H1 (cell line): ENCODE measurements around the gene FADS3. TPM values are rescaled to one million over a fixed set of nuclear protein-coding genes. Genes with fewer than 3 reads are reported as not detected.

Experiments used
- CTCF ChIA-PET: fragments of 300-600 bp; sonication (Branson Sonifier 250); formaldehyde crosslinking; loops from one replicate; lab custom pipeline; 2021; ENCODE audit not compliant: partially characterized antibody; lab: Charles Lee
- POLR2A ChIA-PET: fragments of 300-600 bp; sonication (Branson Sonifier 250); formaldehyde crosslinking; loops from one replicate; lab custom pipeline; 2021; ENCODE audit warnings: inconsistent platforms; ENCODE audit not compliant: partially characterized antibody; lab: Charles Lee
- DNase-seq, 2 experiments: peaks; one replicate each; pipeline versions ENCODE4 v3.0.0 to v3.0.0-alpha.2; 2010 to 2022; ENCODE audit warnings: low spot score in 2 of 2, low read depth in 1 of 2, mixed read lengths in 1 of 2
- FAIRE-seq: peaks from 2 replicates; lab custom pipeline; 2011; peaks lifted over from hg19 to GRCh38; lab: Jason Lieb, UNC
- H2AFZ ChIP-seq: 2 replicates; pipeline ENCODE4 v1.8.1; 2012; ENCODE audit warnings: low read length, inconsistent platforms
- H2AK5ac ChIP-seq: 2 replicates; pipeline ENCODE4 v1.6.1; 2013; ENCODE audit warnings: low read depth, low read length
- H2BK120ac ChIP-seq: replicated peaks from 2 replicates; pipeline ENCODE3; 2013; ENCODE audit warnings: low read depth, low read length, inconsistent platforms
- H2BK12ac ChIP-seq: 2 replicates; pipeline ENCODE4 v1.6.1; 2013; ENCODE audit warnings: low read depth, low read length
- H2BK15ac ChIP-seq: 2 replicates; pipeline ENCODE4 v1.6.1; 2013; ENCODE audit warnings: low read length
- H2BK20ac ChIP-seq: 2 replicates; pipeline ENCODE4 v1.6.1; 2013; ENCODE audit warnings: low read length
- H2BK5ac ChIP-seq: 2 replicates; pipeline ENCODE4 v1.6.1; 2013; ENCODE audit warnings: low read depth, low read length
- H3K14ac ChIP-seq: 2 replicates; pipeline ENCODE4 v1.6.1; 2013; ENCODE audit warnings: inconsistent platforms; ENCODE audit not compliant: insufficient read length
- H3K18ac ChIP-seq: 2 replicates; pipeline ENCODE4 v1.6.1; 2013; ENCODE audit warnings: low read length; ENCODE audit errors: extremely low read depth
- H3K23ac ChIP-seq: 2 replicates; pipeline ENCODE4 v1.6.1; 2013; ENCODE audit warnings: inconsistent platforms; ENCODE audit not compliant: insufficient read length
- H3K23me2 ChIP-seq: 2 replicates; pipeline ENCODE4 v1.6.1; 2013; ENCODE audit warnings: low read depth, low read length
- H3K27ac ChIP-seq: 2 replicates; pipeline ENCODE4 v1.6.1; 2011; ENCODE audit warnings: low read depth, low read length, inconsistent platforms
- H3K27me3 ChIP-seq, 4 experiments: replicated peaks in 1 of 4; 1 replicate in 1 of 4; 2 replicates in 3 of 4; pipeline versions ENCODE4 v1.6.1 to v1.8.1; 2011 to 2013; ENCODE audit warnings: low read length in 3 of 4, mild to moderate bottlenecking in 3 of 4, inconsistent platforms in 2 of 4, mixed read lengths in 2 of 4, moderate library complexity in 1 of 4; ENCODE audit not compliant: control insufficient read depth in 3 of 4, insufficient read depth in 3 of 4; ENCODE audit errors: extremely low read depth in 1 of 4
- H3K36me3 ChIP-seq, 4 experiments: 2 replicates each; pipeline versions ENCODE4 v1.6.1 to v1.8.1; 2011 to 2013; ENCODE audit warnings: mild to moderate bottlenecking in 4 of 4, low read length in 3 of 4, moderate library complexity in 2 of 4, control low read depth in 1 of 4, inconsistent platforms in 1 of 4; ENCODE audit not compliant: insufficient read depth in 4 of 4, control insufficient read depth in 2 of 4
- H3K4ac ChIP-seq: replicated peaks from 2 replicates; pipeline ENCODE3; 2013; ENCODE audit warnings: low read length, low read depth, mixed read lengths, inconsistent platforms; ENCODE audit not compliant: insufficient read length
- H3K4me1 ChIP-seq, 4 experiments: replicated peaks in 1 of 4; 1 replicate in 1 of 4; 2 replicates in 3 of 4; pipeline versions ENCODE4 v1.6.1 to v1.8.1; 2011 to 2013; ENCODE audit warnings: low read length in 3 of 4, inconsistent platforms in 2 of 4, mixed read lengths in 1 of 4; ENCODE audit not compliant: insufficient read depth in 4 of 4, control insufficient read depth in 3 of 4
- H3K4me2 ChIP-seq, 2 experiments: 2 replicates each; pipeline versions ENCODE4 v1.6.1 to v1.8.1; 2011 to 2013; ENCODE audit warnings: low read depth in 2 of 2, low read length in 2 of 2, control low read depth in 1 of 2, inconsistent platforms in 1 of 2, mild to moderate bottlenecking in 1 of 2; ENCODE audit not compliant: insufficient read depth in 1 of 2
- H3K4me3 ChIP-seq, 4 experiments: fragments of 200-600, 300-600 bp in 1 of 4; sonication (generic), shearing (Covaris generic), sonication (Bioruptor Twin) in 1 of 4; 2 replicates each; pipeline versions ENCODE4 v1.5.1 to v1.8.1; 2011 to 2016; ENCODE audit warnings: low read length in 4 of 4, low read depth in 3 of 4, control low read depth in 2 of 4, inconsistent platforms in 2 of 4, mild to moderate bottlenecking in 2 of 4, mixed read lengths in 1 of 4, moderate library complexity in 1 of 4; ENCODE audit not compliant: insufficient read depth in 2 of 4; ENCODE audit errors: extremely low read depth in 1 of 4
- H3K56ac ChIP-seq: replicated peaks from 2 replicates; pipeline ENCODE3; 2013; ENCODE audit warnings: low read depth, mild to moderate bottlenecking, mixed read lengths, low read length, inconsistent platforms; ENCODE audit not compliant: insufficient read length
- H3K79me1 ChIP-seq: 2 replicates; pipeline ENCODE4 v1.6.1; 2013; ENCODE audit warnings: low read depth, low read length, control low read depth
- H3K79me2 ChIP-seq, 2 experiments: 2 replicates each; pipeline versions ENCODE4 v1.6.1 to v1.8.1; 2012 to 2013; ENCODE audit warnings: low read length in 2 of 2, mild to moderate bottlenecking in 2 of 2, inconsistent platforms in 1 of 2; ENCODE audit not compliant: insufficient read depth in 2 of 2, control insufficient read depth in 1 of 2
- H3K9ac ChIP-seq, 4 experiments: replicated peaks in 1 of 4; 1 replicate in 1 of 4; 2 replicates in 3 of 4; pipeline versions ENCODE4 v1.6.1 to v1.8.1; 2011 to 2013; ENCODE audit warnings: low read depth in 3 of 4, low read length in 3 of 4, control low read depth in 2 of 4, mild to moderate bottlenecking in 2 of 4, moderate library complexity in 2 of 4, inconsistent platforms in 1 of 4; ENCODE audit errors: extremely low read depth in 1 of 4
- H3K9me3 ChIP-seq, 2 experiments: 2 replicates each; pipeline versions ENCODE4 v1.6.1 to v1.8.1; 2012 to 2013; ENCODE audit warnings: mild to moderate bottlenecking in 2 of 2, moderate library complexity in 2 of 2, control low read depth in 1 of 2, inconsistent platforms in 1 of 2, low read depth in 1 of 2, low read length in 1 of 2, mixed read lengths in 1 of 2; ENCODE audit not compliant: insufficient read depth in 2 of 2
- H4K20me1 ChIP-seq, 2 experiments: replicated peaks in 1 of 2; 2 replicates each; pipeline versions ENCODE3 to v1.8.1; 2011 to 2013; ENCODE audit warnings: inconsistent platforms in 2 of 2, low read length in 2 of 2, mild to moderate bottlenecking in 1 of 2; ENCODE audit not compliant: insufficient read depth in 2 of 2, control insufficient read depth in 1 of 2
- H4K5ac ChIP-seq: 2 replicates; pipeline ENCODE4 v1.6.1; 2013; ENCODE audit warnings: low read length, low read depth, mixed read lengths, inconsistent platforms; ENCODE audit not compliant: insufficient read length
- H4K8ac ChIP-seq: 2 replicates; pipeline ENCODE4 v1.8.0; 2013; ENCODE audit warnings: mild to moderate bottlenecking, moderate library complexity, low read length, inconsistent platforms; ENCODE audit not compliant: insufficient read depth; ENCODE audit errors: extremely low read depth
- H4K91ac ChIP-seq: replicated peaks from 2 replicates; pipeline ENCODE3; 2013; ENCODE audit warnings: low read length, mixed read lengths, inconsistent platforms; ENCODE audit not compliant: insufficient read length
- JUND ChIP-seq: IDR thresholded peaks from 2 replicates; pipeline ENCODE4 v1.6.1; 2011; ENCODE audit warnings: mild to moderate bottlenecking, improper control_type of control experiment, low read length
- MAFK ChIP-seq: IDR thresholded peaks from 2 replicates; pipeline ENCODE4 v1.6.1; 2012; ENCODE audit warnings: low read depth, mild to moderate bottlenecking, improper control_type of control experiment, low read length
- PHF8 ChIP-seq: fragments of 200-600 bp; sonication (generic); conservative IDR thresholded peaks from 2 replicates; pipeline ENCODE4 v1.7.1; 2012; ENCODE audit warnings: low read depth, mild to moderate bottlenecking, inconsistent platforms, low read length, moderate library complexity
- SUZ12 ChIP-seq: fragments of 200-600 bp; sonication (generic); IDR thresholded peaks from 2 replicates; pipeline ENCODE4 v1.6.1; 2012; ENCODE audit warnings: mild to moderate bottlenecking, inconsistent platforms, low read length, moderate library complexity, mixed read lengths
- TAF1 ChIP-seq: IDR thresholded peaks from 2 replicates; pipeline ENCODE4 v1.6.1; 2011; ENCODE audit warnings: mild to moderate bottlenecking, low read depth, low read length
- TEAD4 ChIP-seq: IDR thresholded peaks from 2 replicates; pipeline ENCODE4 v1.6.1; 2012; ENCODE audit warnings: low read depth, low read length, inconsistent platforms, mixed read lengths
- USF2 ChIP-seq: IDR thresholded peaks from 2 replicates; pipeline ENCODE4 v1.6.1; 2011; ENCODE audit warnings: low read length, improper control_type of control experiment
- WGBS, 2 experiments: shearing (Covaris generic) in 1 of 2; methylation state at CpG; one replicate each; pipeline versions ENCODE4 v1.1.6 to v1.1.7; 2013 to 2015; ENCODE audit warnings: low lambda C conversion rate in 2 of 2, mixed read lengths in 2 of 2, inconsistent platforms in 1 of 2, low coverage in 1 of 2, missing lambda C conversion rate in 1 of 2; ENCODE audit not compliant: insufficient replicate concordance in 2 of 2, insufficient coverage in 1 of 2, insufficient read length in 1 of 2; ENCODE audit errors: extremely low coverage in 1 of 2, missing lambda C conversion rate in 1 of 2; 5-methylcytosine and 5-hydroxymethylcytosine counted together
- polyA plus RNA-seq, 7 experiments: library from polyadenylated mRNA; depleted of rRNA in 3 of 7; stranded (reverse) in 5 of 7; unstranded in 2 of 7; fragments of >200 nt in 5 of 7; fragments of 200-250 nt in 2 of 7; gene quantifications; 1 replicate in 5 of 7; 2 replicates in 1 of 7; 4 replicates in 1 of 7; pipeline versions ENCODE4 v1.2.1 to v1.2.3, GENCODE V29; 2011 to 2013; ENCODE audit warnings: missing spikeins in 2 of 7, mixed read lengths in 2 of 7
- total RNA-seq: library from RNA; stranded (reverse); fragmentation: NEBNext Ultra II Directional; extraction: Animal tissue kit (Norgen Biotek cat#: 25700); gene quantifications from 2 replicates; pipeline ENCODE4 v1.2.1, GENCODE V29; 2021

Gene FADS3
- total and polyA plus RNA-seq, 2 of the 8 experiments (the other 6 are each of a cell fraction or from before 2014, with no cell fraction given), result 43.8 to 76.3 TPM

GRCh38 chr11:61841636-61842527 lies 49.5 kb downstream of the FADS3 start:
- peaks cover 32 to 93% (median 66%) of the 10 kb centered on the region in 4 experiments for H3K36me3 ChIP-seq
- H3K9ac ChIP-seq, result no peak overlapping the region
- ChIA-PET CTCF (interaction anchor here (0.7 to 1.2 kb wide), 3 partner anchors 8 to 42 kb away, joined by 3 to 4 read pairs (median 3); no protein-coding TSS in a partner anchor), POLR2A (interaction anchor here (1.0 to 3.0 kb wide), 5 partner anchors 12 to 50 kb away, joined by 3 to 16 read pairs (median 3); partner anchors contain the start of genes FADS2 and TMEM258)
- no peak overlapping the region for H3K4me2 ChIP-seq
- FAIRE-seq (no peak), DNase-seq (no peak)
- H3K23me2 ChIP-seq, result no peaks in the 10 kb centered on the region
- TF ChIP-seq USF2 (no peak), SUZ12 (no peak), PHF8 (no peak), TEAD4 (no peak), JUND (no peak), TAF1 (no peak), MAFK (no peak)
- H3K23ac ChIP-seq, result no peak overlapping the region
- no peak overlapping the region for H2BK15ac ChIP-seq
- no peak overlapping the region for H4K8ac ChIP-seq
- H2BK5ac ChIP-seq, result no peak overlapping the region
- no peak overlapping the region for H2BK120ac ChIP-seq
- no peak overlapping the region for H3K27ac ChIP-seq
- peaks cover 7% of the 10 kb centered on the region; the same call in 1 of the 2 replicates for H3K79me1 ChIP-seq
- no peak overlapping the region for H4K91ac ChIP-seq
- H2AK5ac ChIP-seq, result no peak overlapping the region
- H3K4ac ChIP-seq, result no peak overlapping the region
- peaks cover 0 to 11% of the 10 kb centered on the region in 2 experiments; a peak in 2 of 4 replicates for H3K79me2 ChIP-seq
- H3K14ac ChIP-seq, result no peak overlapping the region
- peaks cover 10 to 24% of the 10 kb centered on the region in 2 experiments for H4K20me1 ChIP-seq
- WGBS, 2 experiments, result 92% methylated on average over 12 of the region's 12 CpGs; no CpG with 5 or more reads in 1 of the 2 experiments
- no peak overlapping the region for H3K56ac ChIP-seq
- H3K9me3 ChIP-seq, result no peaks in the 10 kb centered on the region
- H2BK20ac ChIP-seq, result no peak overlapping the region
- H3K27me3 ChIP-seq, result no peaks in the 10 kb centered on the region; a peak in 1 of 7 replicates
- no peak overlapping the region for H2BK12ac ChIP-seq
- H4K5ac ChIP-seq, result no peak overlapping the region
- no peaks in the 10 kb centered on the region; a peak in 1 of 7 replicates for H3K4me1 ChIP-seq
- no peak overlapping the region for H3K18ac ChIP-seq
- H3K4me3 ChIP-seq, result no peak overlapping the region
- no peak overlapping the region for H2AFZ ChIP-seq
